GM18520 (cell line): ENCODE measurements around the gene VAV2.

ENCODE experiments used
- ATAC-seq: cut with Tn5 transposase; IDR thresholded peaks from one replicate; pipeline ENCODE4 v1.9.1; 2021; ENCODE audit not compliant: unreplicated experiment

The VAV2 gene

GRCh38 chr9:133733796-133734533 lies 258.2 kb downstream of the VAV2 start:
- ATAC-seq: no peak

GRCh38 chr9:133733421-133733795 lies 258.7 kb downstream of the VAV2 start:
- ATAC-seq: no peak

GRCh38 chr9:133732639-133733408 lies 259.3 kb downstream of the VAV2 start:
- no peak for ATAC-seq

- ATAC-seq: no peak
Observed at GRCh38 chr9:133731876-133732638, 260.1 kb downstream of the VAV2 start.

GRCh38 chr9:133730994-133731715 lies 261.0 kb downstream of the VAV2 start:
- no peak for ATAC-seq

- no peak for ATAC-seq
Observed at GRCh38 chr9:133729617-133730281, 262.4 kb downstream of the VAV2 start.

GRCh38 chr9:133728856-133729616 lies 263.1 kb downstream of the VAV2 start:
- no peak for ATAC-seq

GRCh38 chr9:133727876-133728441 lies 264.2 kb downstream of the VAV2 start:
- ATAC-seq: no peak

GRCh38 chr9:133727277-133727875 lies 264.7 kb downstream of the VAV2 start:
- ATAC-seq: no peak

GRCh38 chr9:133726401-133727276 lies 265.5 kb downstream of the VAV2 start:
- ATAC-seq: no peak

- no peak for ATAC-seq
Observed at GRCh38 chr9:133725886-133726285, 266.2 kb downstream of the VAV2 start.

- ATAC-seq: no peak
Observed at GRCh38 chr9:133718563-133719315, 273.4 kb downstream of the VAV2 start.

GRCh38 chr9:133717113-133718031 lies 274.8 kb downstream of the VAV2 start:
- ATAC-seq: no peak

GRCh38 chr9:133716564-133717112 lies 275.5 kb downstream of the VAV2 start:
- no peak for ATAC-seq

GRCh38 chr9:133715866-133716563 lies 276.1 kb downstream of the VAV2 start:
- ATAC-seq: no peak
